Measurements from ENCODE around the gene TBXA2R. TPM values are rescaled to one million over a fixed set of nuclear protein-coding genes. Genes with fewer than 3 reads are reported as not detected.

TBXA2R gene
- total RNA-seq, 1 experiment from 2014 or later, result not detected

GRCh38 chr19:3610745-3611717 is 4.4 kb upstream of the TBXA2R start:
- DNase-seq, result no peak
- ChIA-PET CTCF (no interaction called here), POLR2A (ENCODE audit: unreplicated experiment) (no interaction called here)
- Histone ChIP-seq H3K27ac (no peak overlapping the region), H4K20me1 (ENCODE audit: insufficient read depth) (no peaks in the 10 kb centered on the region), H3K4me3 (no peak overlapping the region), H3K4me2 (no peak overlapping the region), H3K4me1 (replicated peaks; ENCODE audit: insufficient read depth) (0 out of 2 replicates have a peak, but pooled peaks cover 2% of the 10 kb centered on the region), H3K9me2 (ENCODE audit: insufficient read depth) (no peaks in the 10 kb centered on the region), H3K27me3 (ENCODE audit: insufficient read depth, low read depth) (no peaks in the 10 kb centered on the region), H3K79me2 (ENCODE audit: low read depth) (no peaks in the 10 kb centered on the region), H2AFZ (no peak overlapping the region), H3F3A (ENCODE audit: insufficient read depth, low read depth) (0 out of 2 replicates have a peak, but pooled peaks cover 7% of the 10 kb centered on the region), H3K9me3 (ENCODE audit: insufficient read depth, low read depth) (no peaks in the 10 kb centered on the region), H3K36me3 (ENCODE audit: low read depth) (no peaks in the 10 kb centered on the region)
- no TSS peak for BruUV-seq (replicated peaks)
- TF ChIP-seq EZH2 (IDR thresholded peaks at IDR 0.05; ENCODE audit: low read depth), result no peak
- TF ChIP-seq, protein P1, sequence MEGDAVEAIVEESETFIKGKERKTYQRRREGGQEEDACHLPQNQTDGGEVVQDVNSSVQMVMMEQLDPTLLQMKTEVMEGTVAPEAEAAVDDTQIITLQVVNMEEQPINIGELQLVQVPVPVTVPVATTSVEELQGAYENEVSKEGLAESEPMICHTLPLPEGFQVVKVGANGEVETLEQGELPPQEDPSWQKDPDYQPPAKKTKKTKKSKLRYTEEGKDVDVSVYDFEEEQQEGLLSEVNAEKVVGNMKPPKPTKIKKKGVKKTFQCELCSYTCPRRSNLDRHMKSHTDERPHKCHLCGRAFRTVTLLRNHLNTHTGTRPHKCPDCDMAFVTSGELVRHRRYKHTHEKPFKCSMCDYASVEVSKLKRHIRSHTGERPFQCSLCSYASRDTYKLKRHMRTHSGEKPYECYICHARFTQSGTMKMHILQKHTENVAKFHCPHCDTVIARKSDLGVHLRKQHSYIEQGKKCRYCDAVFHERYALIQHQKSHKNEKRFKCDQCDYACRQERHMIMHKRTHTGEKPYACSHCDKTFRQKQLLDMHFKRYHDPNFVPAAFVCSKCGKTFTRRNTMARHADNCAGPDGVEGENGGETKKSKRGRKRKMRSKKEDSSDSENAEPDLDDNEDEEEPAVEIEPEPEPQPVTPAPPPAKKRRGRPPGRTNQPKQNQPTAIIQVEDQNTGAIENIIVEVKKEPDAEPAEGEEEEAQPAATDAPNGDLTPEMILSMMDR (conservative IDR thresholded peaks at IDR 0.05), result no peak
- intact Hi-C loops (cut with micrococcal nuclease; ENCODE audit: unreplicated experiment), result no loop called here

GRCh38 chr19:3609779-3610719 is 3.4 kb upstream of the TBXA2R start:
- POLR2A ChIA-PET (ENCODE audit: unreplicated experiment), result no interaction called here
- no peaks in the 10 kb centered on the region for H3K36me3 ChIP-seq (ENCODE audit: low read depth)
- no peak for TF ChIP-seq EZH2 (IDR thresholded peaks at IDR 0.05; ENCODE audit: low read depth)
- TF ChIP-seq, protein P1 (conservative IDR thresholded peaks at IDR 0.05), result no peak

GRCh38 chr19:3608750-3609322 is 2.2 kb upstream of the TBXA2R start:
- 0 out of 2 replicates have a peak, but pooled peaks cover 3% of the 10 kb centered on the region for H3K4me1 ChIP-seq (replicated peaks; ENCODE audit: insufficient read depth)
- TF ChIP-seq, protein P1 (conservative IDR thresholded peaks at IDR 0.05), result no peak
- no peak overlapping the region for H3K4me3 ChIP-seq
- no peaks in the 10 kb centered on the region for H3K36me3 ChIP-seq (ENCODE audit: low read depth)
- intact Hi-C loops (cut with micrococcal nuclease; ENCODE audit: unreplicated experiment), result no loop called here
- 0 out of 2 replicates have a peak, but pooled peaks cover 7% of the 10 kb centered on the region for H3F3A ChIP-seq (ENCODE audit: insufficient read depth, low read depth)
- POLR2A ChIA-PET (ENCODE audit: unreplicated experiment), result no interaction called here
- no peak overlapping the region for H2AFZ ChIP-seq
- H3K4me2 ChIP-seq, result no peak overlapping the region
- DNase-seq, result no peak
- no peaks in the 10 kb centered on the region for H3K79me2 ChIP-seq (ENCODE audit: low read depth)
- BruUV-seq (replicated peaks), result no TSS peak
- H3K27ac ChIP-seq, result no peak overlapping the region
- no peaks in the 10 kb centered on the region for H3K9me2 ChIP-seq (ENCODE audit: insufficient read depth)
- H3K27me3 ChIP-seq (ENCODE audit: insufficient read depth, low read depth), result no peaks in the 10 kb centered on the region
- no peaks in the 10 kb centered on the region for H3K9me3 ChIP-seq (ENCODE audit: insufficient read depth, low read depth)
- no peaks in the 10 kb centered on the region for H4K20me1 ChIP-seq (ENCODE audit: insufficient read depth)
- CTCF ChIA-PET, result no interaction called here

More at GRCh38 chr19:3609779-3610719, 3.4 kb upstream of the TBXA2R start:
- H3K4me1 ChIP-seq (replicated peaks; ENCODE audit: insufficient read depth), result 0 out of 2 replicates have a peak, but pooled peaks cover 3% of the 10 kb centered on the region
- H3K4me2 ChIP-seq, result no peak overlapping the region
- DNase-seq, result no peak
- H3K4me3 ChIP-seq, result no peak overlapping the region
- intact Hi-C loops (cut with micrococcal nuclease; ENCODE audit: unreplicated experiment), result no loop called here
- 0 out of 2 replicates have a peak, but pooled peaks cover 7% of the 10 kb centered on the region for H3F3A ChIP-seq (ENCODE audit: insufficient read depth, low read depth)
- no TSS peak for BruUV-seq (replicated peaks)
- no peaks in the 10 kb centered on the region for H3K79me2 ChIP-seq (ENCODE audit: low read depth)
- H2AFZ ChIP-seq, result no peak overlapping the region
- H3K9me2 ChIP-seq (ENCODE audit: insufficient read depth), result no peaks in the 10 kb centered on the region
- H3K9me3 ChIP-seq (ENCODE audit: insufficient read depth, low read depth), result no peaks in the 10 kb centered on the region
- no peak overlapping the region for H3K27ac ChIP-seq
- H3K27me3 ChIP-seq (ENCODE audit: insufficient read depth, low read depth), result no peaks in the 10 kb centered on the region
- CTCF ChIA-PET, result no interaction called here
- H4K20me1 ChIP-seq (ENCODE audit: insufficient read depth), result no peaks in the 10 kb centered on the region

All from PC-9 (cell line).